ENCODE results near the gene SDK1.

SDK1 gene

GRCh38 chr7:3289996-3290395, 11.1 kb upstream of the SDK1 start:
- Histone ChIP-seq H4K12ac (ENCODE audit: low read depth, low read length) (no peak overlapping the region), H3K79me2 (ENCODE audit: control insufficient read depth, insufficient read depth, low read length, poor library complexity) (no peaks in the 10 kb centered on the region), H2BK12ac (ENCODE audit: low read length) (no peak overlapping the region), H2AK5ac (ENCODE audit: low read length) (no peak overlapping the region), H3K18ac (ENCODE audit: low read length) (no peak overlapping the region), H3K36me3 (ENCODE audit: control insufficient read depth in 1 of 2, insufficient read depth in 2 of 2, low read length in 2 of 2) (no peaks in the 10 kb centered on the region), H3K27me3 (ENCODE audit: insufficient read depth, low read length) (no peaks in the 10 kb centered on the region), H3K4me3 (ENCODE audit: low read depth, low read length) (no peak overlapping the region), H3K14ac (ENCODE audit: low read length) (no peak overlapping the region), H3K4ac (ENCODE audit: low read depth, low read length) (no peak overlapping the region), H2AFZ (ENCODE audit: insufficient read depth, low read length, poor library complexity) (no peak overlapping the region), H4K91ac (ENCODE audit: low read depth, low read length) (no peak overlapping the region), H3K4me1 (ENCODE audit: control insufficient read depth in 1 of 2, insufficient read depth in 2 of 2, low read length in 2 of 2) (no peaks in the 10 kb centered on the region), H4K8ac (ENCODE audit: low read depth, low read length) (no peak overlapping the region), H2BK120ac (ENCODE audit: insufficient read depth, low read length, poor library complexity) (no peak overlapping the region), H3K79me1 (ENCODE audit: low read length) (peaks cover 2% of the 10 kb centered on the region), H3K4me2 (ENCODE audit: low read length) (no peak overlapping the region), H3K27ac (ENCODE audit: low read depth, low read length) (no peak overlapping the region), H3K9me3 (ENCODE audit: insufficient read depth, low read depth, low read length) (peaks cover 3% of the 10 kb centered on the region), H2BK5ac (ENCODE audit: low read depth, low read length, poor library complexity) (no peak overlapping the region), H3K23ac (ENCODE audit: low read length) (no peak overlapping the region), H3K9ac (ENCODE audit: low read length) (no peak overlapping the region)
- DNase-seq = no peak
- no CpG with 5 or more reads among the region's 2 CpGs for WGBS (ENCODE audit: extremely low coverage, insufficient coverage, insufficient read length)

- H4K8ac ChIP-seq (ENCODE audit: low read depth, low read length) = no peak overlapping the region
Observed at GRCh38 chr7:3292694-3293093, 8.4 kb upstream of the SDK1 start.

DNA sequence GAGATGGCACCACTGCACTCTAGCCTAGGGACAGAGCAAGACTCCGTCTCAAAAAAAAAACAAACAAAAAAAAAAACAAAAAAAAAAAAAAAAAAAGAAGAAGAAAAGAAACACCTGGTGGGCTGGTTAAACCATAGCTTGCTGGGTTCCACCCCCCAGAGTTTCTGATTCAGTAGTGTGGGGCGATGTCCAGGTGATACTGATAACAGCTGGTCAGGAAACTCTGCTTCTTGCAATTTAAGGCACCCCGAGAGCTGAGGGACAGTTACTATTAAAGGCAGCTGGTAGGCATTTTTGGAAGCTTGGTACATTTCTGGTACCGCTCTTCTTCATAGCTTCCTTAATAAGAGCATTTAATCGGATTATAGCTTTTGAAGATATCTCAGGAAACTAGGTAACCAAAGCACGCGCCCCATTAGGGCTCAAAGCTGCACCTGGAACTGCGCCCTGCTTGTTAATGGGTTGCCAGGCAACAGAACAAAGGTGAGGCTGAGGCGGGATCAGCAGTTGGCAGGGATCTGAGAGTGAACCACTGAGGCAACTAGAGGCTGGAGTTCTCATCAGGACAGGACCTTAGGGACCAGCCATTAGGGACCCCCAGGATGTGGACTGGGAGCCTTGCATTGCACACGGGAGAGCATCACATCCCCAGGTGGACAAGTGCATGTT, 6.5 kb upstream of the SDK1 start:
- no CpG with 5 or more reads among the region's 10 CpGs for WGBS (ENCODE audit: extremely low coverage, insufficient coverage, insufficient read length)
- H4K12ac ChIP-seq (ENCODE audit: low read depth, low read length) = no peak overlapping the region
- no peak overlapping the region for H2AK5ac ChIP-seq (ENCODE audit: low read length)
- H3K4me1 ChIP-seq (ENCODE audit: control insufficient read depth in 1 of 2, insufficient read depth in 2 of 2, low read length in 2 of 2) = no peaks in the 10 kb centered on the region
- no peaks in the 10 kb centered on the region for H3K79me2 ChIP-seq (ENCODE audit: control insufficient read depth, insufficient read depth, low read length, poor library complexity)
- H3K79me1 ChIP-seq (ENCODE audit: low read length) = peaks cover 3% of the 10 kb centered on the region
- no peak for DNase-seq
- no peak overlapping the region for H4K8ac ChIP-seq (ENCODE audit: low read depth, low read length)
- no peak overlapping the region for H3K18ac ChIP-seq (ENCODE audit: low read length)
- no peaks in the 10 kb centered on the region for H3K36me3 ChIP-seq (ENCODE audit: control insufficient read depth in 1 of 2, insufficient read depth in 2 of 2, low read length in 2 of 2)
- H3K9ac ChIP-seq (ENCODE audit: low read length) = no peak overlapping the region
- no peak overlapping the region for H3K27ac ChIP-seq (ENCODE audit: low read depth, low read length)
- H3K4ac ChIP-seq (ENCODE audit: low read depth, low read length) = no peak overlapping the region
- no peak overlapping the region for H3K23ac ChIP-seq (ENCODE audit: low read length)
- H3K27me3 ChIP-seq (ENCODE audit: insufficient read depth, low read length) = no peaks in the 10 kb centered on the region
- no peak overlapping the region for H3K4me2 ChIP-seq (ENCODE audit: low read length)
- H2BK120ac ChIP-seq (ENCODE audit: insufficient read depth, low read length, poor library complexity) = no peak overlapping the region
- H3K4me3 ChIP-seq (ENCODE audit: low read depth, low read length) = no peak overlapping the region
- peaks cover 3% of the 10 kb centered on the region for H3K9me3 ChIP-seq (ENCODE audit: insufficient read depth, low read depth, low read length)
- no peak overlapping the region for H2AFZ ChIP-seq (ENCODE audit: insufficient read depth, low read length, poor library complexity)
- no peak overlapping the region for H2BK5ac ChIP-seq (ENCODE audit: low read depth, low read length, poor library complexity)
- no peak overlapping the region for H4K91ac ChIP-seq (ENCODE audit: low read depth, low read length)
- H3K14ac ChIP-seq (ENCODE audit: low read length) = no peak overlapping the region
- H2BK12ac ChIP-seq (ENCODE audit: low read length) = no peak overlapping the region

More at GRCh38 chr7:3292694-3293093, 8.4 kb upstream of the SDK1 start:
- no peak overlapping the region for H3K23ac ChIP-seq (ENCODE audit: low read length)
- no peaks in the 10 kb centered on the region for H3K27me3 ChIP-seq (ENCODE audit: insufficient read depth, low read length)
- H2BK120ac ChIP-seq (ENCODE audit: insufficient read depth, low read length, poor library complexity) = no peak overlapping the region
- H4K91ac ChIP-seq (ENCODE audit: low read depth, low read length) = no peak overlapping the region
- no peak overlapping the region for H3K14ac ChIP-seq (ENCODE audit: low read length)
- H3K4me2 ChIP-seq (ENCODE audit: low read length) = no peak overlapping the region
- WGBS (ENCODE audit: extremely low coverage, insufficient coverage, insufficient read length) = no CpG with 5 or more reads among the region's 7 CpGs
- no peak overlapping the region for H3K18ac ChIP-seq (ENCODE audit: low read length)
- H3K79me2 ChIP-seq (ENCODE audit: control insufficient read depth, insufficient read depth, low read length, poor library complexity) = no peaks in the 10 kb centered on the region
- no peak overlapping the region for H3K27ac ChIP-seq (ENCODE audit: low read depth, low read length)
- DNase-seq = no peak
- H3K9me3 ChIP-seq (ENCODE audit: insufficient read depth, low read depth, low read length) = peaks cover 3% of the 10 kb centered on the region
- H3K79me1 ChIP-seq (ENCODE audit: low read length) = peaks cover under 1% of the 10 kb centered on the region
- no peak overlapping the region for H3K4ac ChIP-seq (ENCODE audit: low read depth, low read length)
- H4K12ac ChIP-seq (ENCODE audit: low read depth, low read length) = no peak overlapping the region
- H2BK5ac ChIP-seq (ENCODE audit: low read depth, low read length, poor library complexity) = no peak overlapping the region
- no peak overlapping the region for H3K9ac ChIP-seq (ENCODE audit: low read length)
- no peak overlapping the region for H2AFZ ChIP-seq (ENCODE audit: insufficient read depth, low read length, poor library complexity)
- H3K36me3 ChIP-seq (ENCODE audit: control insufficient read depth in 1 of 2, insufficient read depth in 2 of 2, low read length in 2 of 2) = no peaks in the 10 kb centered on the region
- no peak overlapping the region for H2BK12ac ChIP-seq (ENCODE audit: low read length)
- no peaks in the 10 kb centered on the region for H3K4me1 ChIP-seq (ENCODE audit: control insufficient read depth in 1 of 2, insufficient read depth in 2 of 2, low read length in 2 of 2)
- H2AK5ac ChIP-seq (ENCODE audit: low read length) = no peak overlapping the region
- no peak overlapping the region for H3K4me3 ChIP-seq (ENCODE audit: low read depth, low read length)

- H2AFZ ChIP-seq (ENCODE audit: insufficient read depth, low read length, poor library complexity) = no peak overlapping the region
- no peak overlapping the region for H3K4ac ChIP-seq (ENCODE audit: low read depth, low read length)
- no peak overlapping the region for H4K12ac ChIP-seq (ENCODE audit: low read depth, low read length)
- 86% methylated on average over 1 of the region's 8 CpGs for WGBS (ENCODE audit: extremely low coverage, insufficient coverage, insufficient read length)
- H3K79me1 ChIP-seq (ENCODE audit: low read length) = peaks cover 14% of the 10 kb centered on the region
- no peak overlapping the region for H4K8ac ChIP-seq (ENCODE audit: low read depth, low read length)
- H3K23ac ChIP-seq (ENCODE audit: low read length) = no peak overlapping the region
- no peak overlapping the region for H3K4me2 ChIP-seq (ENCODE audit: low read length)
- no peak overlapping the region for H3K27ac ChIP-seq (ENCODE audit: low read depth, low read length)
- H2BK5ac ChIP-seq (ENCODE audit: low read depth, low read length, poor library complexity) = no peak overlapping the region
- H2BK120ac ChIP-seq (ENCODE audit: insufficient read depth, low read length, poor library complexity) = no peak overlapping the region
- H3K9ac ChIP-seq (ENCODE audit: low read length) = no peak overlapping the region
- no peak overlapping the region for H3K14ac ChIP-seq (ENCODE audit: low read length)
- H2BK12ac ChIP-seq (ENCODE audit: low read length) = no peak overlapping the region
- peaks cover 7 to 8% of the 10 kb centered on the region in 2 experiments for H3K4me1 ChIP-seq (ENCODE audit: control insufficient read depth in 1 of 2, insufficient read depth in 2 of 2, low read length in 2 of 2)
- no peaks in the 10 kb centered on the region for H3K9me3 ChIP-seq (ENCODE audit: insufficient read depth, low read depth, low read length)
- peaks cover 8% of the 10 kb centered on the region for H3K79me2 ChIP-seq (ENCODE audit: control insufficient read depth, insufficient read depth, low read length, poor library complexity)
- DNase-seq = no peak
- H3K27me3 ChIP-seq (ENCODE audit: insufficient read depth, low read length) = no peaks in the 10 kb centered on the region
- H3K18ac ChIP-seq (ENCODE audit: low read length) = no peak overlapping the region
- H3K4me3 ChIP-seq (ENCODE audit: low read depth, low read length) = no peak overlapping the region
- no peaks in the 10 kb centered on the region for H3K36me3 ChIP-seq (ENCODE audit: control insufficient read depth in 1 of 2, insufficient read depth in 2 of 2, low read length in 2 of 2)
- H2AK5ac ChIP-seq (ENCODE audit: low read length) = no peak overlapping the region
- no peak overlapping the region for H4K91ac ChIP-seq (ENCODE audit: low read depth, low read length)
Observed at GRCh38 chr7:3297105-3297819, 3.8 kb upstream of the SDK1 start.

Measured in trophoblast cell (in vitro differentiated cells and primary cell).